Hepatocyte (in vitro differentiated cells): ENCODE results near the gene TEX48.

Experiments used
- CTCF ChIP-seq: fragments of 200-600 bp; sonication (generic); IDR thresholded peaks from 2 replicates; pipeline ENCODE4 v1.5.1; 2016; ENCODE audit warnings: antibody characterized with exemption, mild to moderate bottlenecking; ENCODE audit not compliant: poor library complexity
- EZH2 ChIP-seq: fragments of 200-600 bp; sonication (generic); IDR thresholded peaks from 2 replicates; pipeline ENCODE4 v1.6.1; 2016; ENCODE audit warnings: antibody characterized with exemption, mild to moderate bottlenecking, borderline replicate concordance

GRCh38 chr9:114690308-114690707, 8.3 kb upstream of the TEX48 start:
- TF ChIP-seq CTCF = no peak
- no peak for TF ChIP-seq EZH2
